GM18520 (cell line): ENCODE results near the gene NINJ2.

Experiments
- ATAC-seq: cut with Tn5 transposase; IDR thresholded peaks from one replicate; pipeline ENCODE4 v1.9.1; 2021; ENCODE audit not compliant: unreplicated experiment

The NINJ2 gene

DNA sequence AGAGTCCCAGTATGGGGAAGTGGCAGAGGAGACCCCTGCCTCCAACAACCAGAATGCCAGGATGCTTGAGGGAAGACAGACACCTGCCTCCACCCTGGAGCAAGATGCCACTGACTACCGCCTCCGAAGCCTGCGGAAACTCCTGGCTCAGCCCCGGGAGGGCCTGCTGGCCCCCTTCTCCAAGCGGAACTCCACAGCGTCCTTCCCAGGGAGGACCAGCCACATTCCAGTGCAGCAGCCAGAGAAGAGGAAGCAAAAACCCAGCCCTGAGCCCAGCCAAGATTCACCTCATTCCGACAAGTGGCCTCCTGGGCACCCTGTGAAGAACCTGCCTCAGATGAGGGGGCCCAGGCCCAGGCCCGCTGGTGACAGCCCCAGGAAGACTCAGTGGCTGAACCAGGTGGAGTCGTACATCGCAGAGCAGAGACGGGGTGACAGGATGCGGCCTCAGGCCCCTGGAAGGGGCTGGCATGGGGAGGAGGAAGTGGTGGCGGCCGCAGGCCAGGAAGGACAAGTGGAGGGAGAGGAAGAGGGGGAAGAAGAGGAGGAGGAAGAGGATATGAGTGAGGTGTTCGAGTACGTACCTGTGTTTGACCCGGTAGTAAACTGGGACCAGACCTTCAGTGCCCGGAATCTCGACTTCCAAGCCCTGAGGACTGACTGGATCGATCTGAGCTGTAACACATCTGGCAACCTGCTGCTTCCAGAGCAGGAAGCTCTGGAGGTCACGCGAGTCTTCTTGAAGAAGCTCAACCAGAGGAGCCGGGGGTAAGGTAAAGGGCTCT is 109.8 kb downstream of the NINJ2 start:
- no peak for ATAC-seq

DNA sequence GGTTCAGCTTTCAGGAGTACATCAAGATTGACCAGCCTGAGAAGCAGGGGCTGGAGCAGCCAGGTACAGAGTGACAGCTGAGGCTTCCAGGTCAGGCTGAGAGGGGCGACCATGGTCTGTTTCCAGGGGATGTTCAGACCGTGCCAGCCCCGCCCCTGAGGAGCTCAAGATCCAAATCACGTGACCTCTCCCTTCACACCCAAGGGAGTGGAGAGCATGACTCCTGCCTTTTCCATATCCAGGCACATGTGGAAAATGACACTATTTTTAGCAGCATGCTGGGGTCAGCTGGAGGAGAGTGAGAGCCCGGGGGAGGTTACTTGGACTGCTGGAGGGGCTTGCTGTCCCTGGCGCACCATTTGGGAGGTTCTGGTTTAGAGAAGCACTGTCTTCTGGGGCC is 110.8 kb downstream of the NINJ2 start:
- no peak for ATAC-seq

DNA sequence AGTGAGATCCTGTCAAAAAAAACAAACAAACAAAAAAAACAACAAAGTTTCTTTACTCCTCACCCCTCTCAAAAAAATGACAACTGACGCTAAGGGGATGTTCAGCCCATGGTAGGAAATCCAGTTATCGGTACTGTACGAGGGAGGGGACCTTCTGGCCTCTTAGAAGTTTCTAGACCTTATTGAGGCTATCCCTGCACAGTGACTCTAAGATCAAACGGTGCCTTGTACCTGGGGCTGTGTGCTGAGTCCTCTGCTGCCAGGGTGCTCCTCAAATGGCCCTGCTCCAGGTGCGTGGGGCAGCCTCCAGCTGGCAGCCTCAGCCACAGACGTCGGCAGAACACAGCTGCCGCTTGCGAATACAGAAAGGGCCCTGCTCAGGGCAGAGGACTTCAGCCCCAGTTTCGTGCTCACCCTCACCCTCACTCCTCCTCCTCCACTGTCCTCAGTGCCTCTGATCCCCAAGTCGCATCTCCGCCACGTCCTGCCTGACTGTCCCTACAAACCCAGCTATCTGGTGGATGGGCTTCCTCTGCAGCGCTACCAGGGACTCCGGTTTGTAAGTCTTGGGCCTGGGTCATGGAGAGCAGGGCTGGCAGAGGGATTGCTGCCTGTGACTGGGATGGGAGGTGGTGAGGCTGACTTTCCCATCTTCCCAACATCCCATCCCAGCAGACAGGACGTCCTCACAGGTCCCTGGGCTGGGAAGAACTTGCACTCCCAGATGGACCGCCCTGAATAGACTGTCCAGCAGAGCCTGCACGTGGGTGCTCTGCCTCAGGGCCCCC is 112.6 kb downstream of the NINJ2 start:
- no peak for ATAC-seq

DNA sequence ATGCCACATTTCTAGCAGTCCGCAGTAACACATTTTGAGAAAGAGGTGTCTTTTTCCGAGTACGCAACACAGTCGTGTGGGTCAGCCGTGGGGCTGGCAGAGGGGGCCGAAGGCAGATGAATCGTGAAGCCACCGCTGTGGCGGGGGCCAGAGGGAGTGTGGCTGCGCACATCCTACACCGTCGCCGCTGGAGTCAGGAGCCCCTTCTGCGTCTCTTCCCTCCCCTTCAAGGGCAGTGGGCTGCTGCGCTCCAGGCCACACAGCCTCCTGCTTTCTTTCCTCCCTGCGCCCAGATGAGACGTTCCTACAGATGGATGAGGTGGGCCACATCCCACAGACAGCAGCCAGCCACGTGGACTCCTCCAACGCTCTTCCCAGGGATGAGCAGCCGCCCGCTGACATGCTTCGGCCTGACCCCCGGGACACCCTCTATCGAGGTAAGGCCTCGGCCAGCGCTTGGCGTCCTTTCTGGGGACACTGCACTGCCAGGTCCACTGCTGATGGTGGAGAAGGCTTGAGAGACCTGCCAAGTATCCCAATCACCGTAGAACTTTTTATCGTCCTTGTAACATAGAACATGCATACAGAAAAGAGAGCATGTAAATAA is 113.7 kb downstream of the NINJ2 start:
- no peak for ATAC-seq

DNA sequence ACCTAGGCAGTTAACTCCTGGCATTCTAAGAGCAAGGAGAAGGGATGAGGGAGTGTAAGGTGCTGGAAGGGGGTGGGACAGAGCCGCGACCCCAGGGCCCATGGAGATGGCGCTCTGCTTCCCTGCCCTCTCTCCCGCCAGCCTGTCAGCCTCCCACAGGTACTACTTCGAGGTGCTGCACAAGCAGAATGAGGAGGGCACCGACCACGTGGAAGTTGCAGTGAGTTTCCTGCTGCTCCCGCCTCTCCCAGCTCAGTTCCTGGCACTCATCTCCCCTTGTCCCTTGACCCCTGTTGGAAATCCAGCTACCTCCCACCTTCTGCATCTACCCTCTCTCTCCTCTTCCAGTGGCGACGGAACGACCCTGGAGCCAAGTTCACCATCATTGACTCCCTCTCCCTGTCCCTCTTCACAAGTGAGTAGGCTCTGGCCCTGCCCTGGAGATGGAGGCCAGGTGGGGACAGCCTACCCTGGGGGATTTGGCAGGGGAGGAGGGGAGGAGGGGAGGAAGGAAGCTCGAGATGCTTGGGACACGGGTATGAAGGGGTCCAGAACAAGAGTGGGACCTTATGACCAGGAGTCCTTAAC is 115.3 kb downstream of the NINJ2 start:
- ATAC-seq = no peak

DNA sequence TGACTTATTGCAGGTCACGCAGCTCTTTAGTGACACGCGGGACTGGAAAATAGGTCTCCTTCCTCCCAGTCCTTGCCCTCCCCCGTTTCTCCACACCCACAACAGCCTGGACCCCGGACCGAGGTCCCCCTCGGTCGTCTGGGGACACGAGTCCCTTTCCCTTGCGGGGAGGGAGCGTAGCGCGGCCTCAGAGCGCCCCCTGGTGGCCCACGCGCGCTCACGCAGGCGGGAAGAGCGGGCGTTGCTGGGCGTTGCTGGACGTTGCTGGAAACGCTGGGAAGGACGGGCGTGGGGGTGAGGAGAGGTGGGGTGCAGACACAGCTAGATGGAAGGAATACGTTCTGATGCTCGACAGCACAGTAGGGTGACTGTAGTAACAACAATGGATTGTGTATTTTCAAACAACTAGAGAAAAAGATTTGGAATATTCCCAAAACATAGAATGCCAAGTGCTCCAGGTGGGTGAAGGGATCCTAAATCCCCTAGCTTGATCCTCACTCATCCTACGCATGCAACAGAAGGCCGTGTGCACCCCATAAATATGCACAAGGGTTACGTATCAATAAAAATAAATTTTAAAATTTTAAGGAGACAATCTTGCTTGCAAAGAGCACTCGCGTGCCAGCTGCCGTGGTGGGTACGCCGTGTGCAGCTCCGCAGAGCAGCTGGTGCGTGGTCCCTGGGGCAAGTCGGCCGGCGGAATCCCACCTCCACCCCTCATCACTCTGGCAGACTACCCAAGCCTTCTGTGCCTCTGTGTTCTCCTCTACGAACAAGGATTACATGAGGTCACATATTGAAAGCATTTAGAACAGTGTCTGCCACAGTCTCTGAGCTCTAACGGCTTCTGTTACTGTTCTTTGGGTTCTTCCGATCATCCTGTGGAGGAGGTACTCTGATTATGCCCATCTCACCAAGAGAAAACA is 116.1 kb downstream of the NINJ2 start:
- ATAC-seq = no peak

DNA sequence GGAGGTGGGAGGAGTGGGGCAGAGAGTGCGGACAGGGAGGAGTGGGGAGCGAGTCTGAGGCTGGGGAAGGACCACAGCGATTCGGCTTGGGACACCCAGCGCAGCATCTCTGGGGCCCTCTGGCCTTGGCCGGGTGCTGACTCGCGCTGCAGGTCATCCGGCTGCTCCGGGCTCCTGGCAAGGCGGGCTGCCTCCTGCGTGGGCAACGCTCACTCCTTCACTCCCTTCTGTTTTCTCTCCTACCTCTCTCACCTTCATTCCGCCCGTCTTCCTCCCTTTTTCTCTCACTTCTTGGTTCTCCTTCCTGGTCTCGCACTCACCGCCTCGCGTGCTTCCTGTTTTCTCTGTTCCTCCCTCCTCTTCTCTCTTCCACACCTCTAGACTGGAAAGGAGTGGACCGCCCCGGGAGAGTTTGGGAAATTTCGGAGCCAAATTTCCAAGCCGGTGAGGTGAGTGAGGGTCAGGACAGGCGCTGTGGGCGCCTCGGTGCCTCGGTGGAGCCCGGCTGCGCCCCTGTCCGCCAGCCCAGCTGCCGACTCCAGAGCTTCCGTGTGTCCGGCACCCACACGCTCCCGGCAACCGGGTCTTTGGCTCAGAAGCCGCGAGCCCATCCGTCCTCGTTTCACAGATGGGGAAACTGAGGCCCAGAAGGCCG is 116.9 kb downstream of the NINJ2 start:
- no peak for ATAC-seq

DNA sequence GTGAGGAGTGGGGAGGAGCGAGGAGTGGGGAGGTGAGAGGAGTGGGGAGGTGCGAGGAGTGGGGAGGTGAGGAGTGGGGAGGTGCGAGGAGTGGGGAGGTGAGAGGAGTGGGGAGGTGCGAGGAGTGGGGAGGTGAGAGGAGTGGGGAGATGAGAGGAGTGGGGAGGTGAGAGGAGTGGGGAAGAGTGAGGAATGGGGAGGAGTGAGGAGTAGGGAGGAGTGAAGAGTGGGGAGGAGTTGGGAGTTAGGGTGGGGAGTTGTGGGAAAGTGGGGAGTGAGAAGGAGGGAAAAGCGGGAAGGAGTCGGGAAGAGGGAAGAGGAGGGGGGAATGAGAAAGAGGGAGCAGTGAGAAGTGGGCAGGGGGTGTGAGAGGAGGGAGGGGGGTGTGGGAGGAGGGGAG is 117.4 kb downstream of the NINJ2 start:
- no peak for ATAC-seq

DNA sequence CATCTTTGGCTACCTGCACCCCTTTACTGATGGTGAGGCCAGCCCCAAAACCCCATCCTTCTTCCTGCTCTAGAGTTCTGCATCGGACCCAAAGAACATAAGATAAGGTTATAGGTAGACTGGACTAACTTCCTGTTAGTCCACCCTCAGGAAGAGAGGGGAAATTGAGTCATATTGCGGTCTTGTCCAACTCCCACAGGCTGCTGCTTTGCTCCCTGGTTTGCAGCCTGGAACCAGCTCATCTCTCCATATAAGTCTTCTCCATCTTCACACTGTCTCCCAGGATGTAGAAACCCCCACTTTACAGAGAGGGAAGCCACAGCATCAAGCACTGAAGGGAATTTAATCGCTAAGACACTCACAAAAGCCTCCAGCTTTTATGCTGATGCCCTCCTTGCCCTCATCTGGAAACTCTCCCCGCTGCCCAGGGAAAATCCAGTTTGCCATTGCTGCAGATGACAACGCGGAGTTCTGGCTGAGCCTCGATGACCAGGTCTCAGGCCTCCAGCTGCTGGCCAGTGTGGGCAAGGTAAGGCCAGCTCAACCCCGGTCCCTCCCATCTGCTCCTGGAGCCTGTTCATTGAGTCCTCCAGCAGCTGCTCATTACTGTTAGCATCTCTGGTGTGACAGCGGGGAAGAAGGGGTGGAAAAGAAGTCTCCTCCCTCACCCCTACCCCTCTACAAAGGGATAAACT is 118.2 kb downstream of the NINJ2 start:
- ATAC-seq = no peak

DNA sequence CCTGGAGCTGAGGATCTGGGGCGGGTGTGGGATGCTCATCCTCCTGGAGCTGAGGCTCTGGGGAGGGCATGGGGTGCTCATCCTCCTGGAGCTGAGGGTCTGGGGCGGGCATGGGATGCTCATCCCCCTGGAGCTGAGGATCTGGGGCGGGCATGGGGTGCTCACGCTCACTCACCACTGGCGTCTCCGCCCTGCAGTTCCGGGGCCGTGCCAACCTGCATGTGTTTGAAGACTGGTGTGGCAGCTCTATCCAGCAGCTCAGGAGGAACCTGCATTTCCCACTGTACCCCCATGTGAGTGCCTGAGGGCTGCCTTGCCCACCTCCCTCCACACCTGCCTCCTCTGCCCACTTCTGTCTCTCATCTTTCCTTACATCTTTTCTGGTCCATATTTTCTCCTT is 119.1 kb downstream of the NINJ2 start:
- ATAC-seq = no peak

DNA sequence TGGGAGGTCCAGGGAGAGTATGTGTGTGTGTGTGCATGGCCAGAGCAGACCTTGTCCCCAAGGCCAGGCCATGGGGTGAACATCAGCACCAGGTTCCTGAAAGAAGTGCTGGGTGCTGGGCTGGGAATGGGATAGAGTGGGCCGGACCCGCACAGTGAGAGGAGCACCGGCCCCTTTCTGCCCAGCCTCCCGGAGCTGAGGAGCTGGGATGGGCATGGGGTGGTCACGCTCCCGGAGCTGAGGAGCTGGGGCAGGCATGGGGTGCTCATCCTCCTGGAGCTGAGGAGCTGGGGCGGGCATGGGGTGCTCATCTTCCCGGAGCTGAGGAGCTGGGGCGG is 120.2 kb downstream of the NINJ2 start:
- ATAC-seq = no peak

DNA sequence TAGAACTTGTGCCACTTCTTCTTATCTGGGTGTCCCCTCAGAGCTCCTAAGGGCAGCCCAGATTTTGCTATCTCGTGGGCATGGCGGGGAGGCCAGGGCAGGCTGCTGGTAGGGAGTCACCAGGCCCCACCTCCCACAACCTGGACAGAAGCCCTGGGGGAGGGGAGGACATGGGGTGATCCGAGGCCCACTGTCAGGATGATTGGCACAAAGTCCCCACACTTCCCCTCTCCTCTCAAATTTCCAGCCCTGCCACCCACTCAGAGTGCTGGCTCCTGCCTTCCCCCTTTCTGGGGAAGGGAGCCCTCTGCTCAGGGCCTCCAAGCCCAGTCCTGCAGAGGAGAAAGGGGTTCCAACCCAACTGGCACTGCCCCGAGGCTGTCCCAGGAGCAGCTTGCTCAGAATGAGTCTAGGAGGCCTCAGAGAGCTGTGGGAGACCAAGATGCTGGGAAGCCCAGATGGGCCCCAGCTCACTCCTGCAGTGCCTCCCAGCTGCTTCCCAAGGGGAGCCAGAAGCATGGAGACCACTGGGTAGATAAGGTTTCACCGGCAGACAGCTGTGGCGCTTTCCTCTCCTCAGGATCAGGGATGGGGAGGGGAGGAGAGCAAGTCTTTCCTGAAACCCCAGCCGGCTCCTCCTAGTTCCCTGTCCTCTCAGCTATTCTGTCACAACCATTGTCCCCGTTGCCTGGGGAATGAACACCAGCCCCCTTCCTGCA is 120.7 kb downstream of the NINJ2 start:
- ATAC-seq = no peak

DNA sequence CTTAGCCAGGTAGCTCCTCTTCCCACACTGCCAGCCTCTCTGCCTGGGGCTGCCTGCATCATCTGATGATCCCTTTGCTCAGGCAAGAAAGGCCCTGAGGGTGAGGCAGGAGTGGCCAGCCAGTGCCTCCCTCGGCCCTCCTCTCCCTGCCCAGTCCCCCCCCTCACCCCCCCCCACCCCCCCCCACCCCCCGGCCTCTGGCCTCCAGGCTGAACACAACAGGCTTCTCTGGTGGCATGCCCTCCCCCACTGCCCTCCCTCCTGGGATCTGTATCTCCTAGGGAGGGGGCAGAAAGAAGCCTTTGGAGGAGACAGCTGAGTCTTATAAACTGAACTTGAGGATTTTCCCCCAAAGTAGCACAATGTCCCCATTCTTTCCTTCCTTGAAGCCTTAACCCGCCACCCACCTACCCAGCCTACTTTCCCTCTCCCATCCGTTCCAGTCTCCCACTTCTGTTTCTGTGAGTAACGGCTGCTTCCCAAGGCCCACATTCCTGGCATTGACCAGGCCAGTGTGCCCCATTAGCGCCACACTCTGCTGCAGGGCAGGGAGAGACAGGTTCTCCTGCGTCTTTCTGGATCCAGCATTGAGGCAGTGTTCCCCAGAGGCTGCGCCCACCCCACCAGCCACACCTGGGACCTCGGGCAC is 121.4 kb downstream of the NINJ2 start:
- no peak for ATAC-seq

DNA sequence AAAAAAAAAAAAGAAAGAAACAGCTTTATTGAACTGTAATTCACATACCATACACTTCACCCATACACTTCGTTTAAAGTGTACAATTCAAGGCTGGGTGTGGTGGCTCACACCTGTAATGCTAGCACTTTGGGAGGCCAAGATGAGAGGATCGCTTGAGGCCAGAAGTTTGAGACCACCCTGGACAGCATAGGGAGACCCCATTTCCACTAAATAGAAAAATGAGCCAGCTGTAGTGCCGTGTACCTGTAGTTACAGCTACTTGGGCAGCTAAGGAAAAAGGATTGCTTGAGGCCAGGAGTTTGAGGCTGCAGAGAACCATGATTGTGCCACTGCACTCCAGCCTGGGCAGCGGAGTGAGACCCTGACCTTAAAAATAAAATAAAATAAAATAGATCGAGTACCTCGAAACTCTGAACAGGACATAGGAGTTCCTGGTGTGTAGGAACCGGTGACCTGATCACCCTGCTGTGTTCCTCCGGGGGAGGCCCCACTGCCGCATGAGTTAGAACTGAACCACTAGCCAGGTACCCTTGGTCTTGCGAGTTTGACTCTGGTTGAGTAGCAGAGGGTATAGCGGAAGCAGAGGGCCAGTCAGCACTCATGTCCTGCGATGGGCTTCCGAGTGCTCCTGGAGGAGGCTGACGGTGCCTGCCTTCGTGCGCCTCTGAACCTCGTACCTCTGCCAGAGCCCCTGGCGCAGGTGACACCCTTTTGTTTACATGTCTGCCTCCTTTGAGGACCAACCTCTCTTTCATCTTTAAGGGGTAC is 123.5 kb downstream of the NINJ2 start:
- no peak for ATAC-seq

DNA sequence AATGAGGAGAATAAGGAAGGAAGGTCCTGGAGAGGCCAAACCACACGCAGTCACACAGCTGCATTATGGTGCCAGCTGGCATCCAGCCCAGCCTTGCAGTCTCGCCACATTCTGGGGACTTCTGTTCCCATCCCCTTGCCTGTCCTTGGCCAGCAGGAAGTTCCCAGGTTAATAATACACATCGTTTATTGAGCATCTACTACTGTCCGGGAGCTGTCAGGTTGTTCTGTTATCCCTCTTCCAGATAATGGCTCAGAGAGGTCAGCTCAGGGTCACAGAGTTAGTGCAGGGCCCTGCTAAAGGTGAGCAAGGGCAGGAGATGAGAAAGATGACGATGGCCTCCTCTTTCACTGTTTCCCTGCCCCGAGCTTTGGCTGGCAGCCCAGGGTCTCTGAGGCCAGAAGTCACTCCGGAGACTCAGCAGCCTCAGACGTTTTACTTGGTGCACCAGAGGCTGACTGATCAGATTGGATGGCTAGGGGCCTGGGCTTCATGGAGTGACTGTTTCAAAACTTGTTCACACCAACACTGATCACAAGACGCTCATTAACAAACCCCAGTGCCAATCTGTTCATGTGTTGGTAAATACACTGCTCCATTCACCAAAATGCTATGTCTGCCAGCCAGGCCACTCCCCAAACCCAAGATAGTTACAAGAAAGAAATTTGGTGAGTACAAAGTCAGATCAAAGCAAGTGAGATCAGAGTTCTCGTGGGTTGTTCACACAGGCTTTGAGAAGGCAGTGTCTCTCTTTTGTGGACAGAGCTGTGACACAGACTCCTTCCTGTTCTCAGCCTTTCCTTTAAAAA is 124.3 kb downstream of the NINJ2 start:
- ATAC-seq = no peak

DNA sequence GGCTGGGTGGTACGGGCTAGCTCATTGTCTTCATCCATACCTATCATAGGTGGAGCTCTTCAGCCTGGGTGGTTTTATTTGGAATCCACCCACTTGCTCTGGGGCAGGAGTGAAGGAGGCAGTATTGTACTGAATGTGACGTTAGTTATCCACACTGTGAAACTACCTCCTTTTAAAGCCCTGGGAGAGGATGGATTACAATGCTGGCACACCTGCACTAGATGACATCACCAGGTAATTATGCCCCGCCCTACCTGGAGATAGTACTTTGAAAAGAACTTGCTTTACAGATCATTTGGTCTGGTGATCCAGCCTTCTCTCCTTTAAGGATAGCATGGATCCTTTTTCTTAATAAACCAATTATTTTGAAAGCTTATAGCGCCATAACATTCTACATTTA is 125.5 kb downstream of the NINJ2 start:
- ATAC-seq = no peak

DNA sequence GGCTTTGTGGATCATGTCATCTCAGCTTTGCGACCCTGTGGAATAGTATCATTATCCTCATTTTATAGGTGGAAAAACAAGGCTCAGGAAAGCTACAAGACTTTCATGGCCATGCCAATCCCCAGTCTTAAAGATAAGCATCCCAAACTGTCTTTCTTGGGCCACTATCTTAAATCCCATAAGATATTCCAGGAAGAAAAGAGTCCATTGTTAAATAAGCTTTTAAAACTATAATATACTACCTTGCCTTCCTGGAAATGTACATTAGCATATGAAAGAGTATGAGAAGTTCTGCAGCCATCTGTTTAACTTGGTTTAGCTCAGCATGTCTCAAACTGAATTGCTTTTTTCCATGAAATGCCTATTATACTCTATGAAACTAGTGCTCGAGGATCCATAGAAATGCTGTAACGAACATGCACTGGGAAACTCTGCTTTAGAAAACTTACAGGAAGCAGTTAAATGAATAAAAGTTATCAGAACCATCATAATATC is 126.4 kb downstream of the NINJ2 start:
- ATAC-seq = no peak
